COLO829 (cell line): ENCODE measurements around the gene GAL3ST1.
"Not testable (repeated sequence)": the region's sequence is repeated elsewhere in the genome, so short reads cannot be mapped to it uniquely, and the experiment has no call there.

ENCODE experiments used
- DNase-seq: peaks from one replicate; pipeline ENCODE4 v3.0.0; 2012; ENCODE audit warnings: low spot score

The GAL3ST1 gene

DNA sequence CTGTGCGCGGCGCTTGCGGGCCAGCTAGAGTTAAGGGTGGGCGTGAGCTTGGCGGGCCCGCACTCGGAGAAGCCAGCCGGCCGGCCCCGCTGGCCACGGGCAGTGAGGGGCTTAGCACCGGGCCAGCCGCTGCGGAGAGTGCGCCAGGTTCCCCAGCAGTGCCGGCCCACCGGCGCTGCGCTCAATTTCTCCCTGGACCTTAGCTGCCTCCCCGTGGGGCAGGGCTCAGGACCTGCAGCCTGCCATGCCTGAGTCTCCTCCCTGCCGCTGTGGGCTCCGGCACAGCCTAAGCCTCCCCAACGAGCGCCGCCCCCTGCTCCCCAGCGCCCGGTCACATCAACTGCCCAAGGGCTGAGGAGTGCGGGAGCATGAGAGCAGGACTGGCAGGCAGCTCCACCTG lies 22.4 kb upstream of the GAL3ST1 start:
- no peak for DNase-seq

DNA sequence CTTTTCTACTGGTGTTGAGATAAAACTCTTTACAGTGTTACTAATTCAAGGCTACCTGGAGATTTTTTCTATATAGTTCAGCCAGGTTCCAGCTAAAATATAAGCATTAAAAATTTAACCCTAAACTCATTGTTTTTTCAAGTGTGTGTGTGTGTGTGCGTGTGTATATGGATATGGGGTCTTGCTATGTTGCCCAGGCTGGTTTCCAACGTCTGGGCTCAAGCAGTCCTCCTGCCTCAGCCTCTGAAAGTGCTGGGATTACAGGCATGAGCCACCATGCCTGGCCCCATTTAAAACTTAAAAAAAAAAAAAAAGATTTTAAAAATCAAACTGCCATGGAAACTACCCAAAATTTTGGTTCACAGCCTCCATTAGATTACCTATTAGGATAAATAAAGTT lies 21.7 kb upstream of the GAL3ST1 start:
- DNase-seq, result no peak

DNA sequence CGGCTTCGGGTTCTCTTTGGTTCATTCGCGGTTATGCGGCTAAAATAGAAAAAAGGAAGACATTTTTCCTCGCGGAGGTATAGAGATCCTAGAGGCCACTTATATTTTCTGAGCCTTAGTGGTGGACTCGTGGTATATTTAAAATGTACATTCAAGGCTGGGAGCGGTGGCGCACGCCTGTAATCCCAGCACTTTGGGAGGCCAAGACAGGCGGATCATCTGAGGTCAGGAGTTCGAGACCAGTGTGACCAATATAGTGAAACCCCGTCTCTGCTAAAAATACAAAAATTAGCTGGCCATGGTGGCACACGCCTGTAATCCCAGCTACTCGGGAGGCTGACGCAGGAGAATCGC lies 17.9 kb upstream of the GAL3ST1 start:
- DNase-seq, result not testable (repeated sequence)

DNA sequence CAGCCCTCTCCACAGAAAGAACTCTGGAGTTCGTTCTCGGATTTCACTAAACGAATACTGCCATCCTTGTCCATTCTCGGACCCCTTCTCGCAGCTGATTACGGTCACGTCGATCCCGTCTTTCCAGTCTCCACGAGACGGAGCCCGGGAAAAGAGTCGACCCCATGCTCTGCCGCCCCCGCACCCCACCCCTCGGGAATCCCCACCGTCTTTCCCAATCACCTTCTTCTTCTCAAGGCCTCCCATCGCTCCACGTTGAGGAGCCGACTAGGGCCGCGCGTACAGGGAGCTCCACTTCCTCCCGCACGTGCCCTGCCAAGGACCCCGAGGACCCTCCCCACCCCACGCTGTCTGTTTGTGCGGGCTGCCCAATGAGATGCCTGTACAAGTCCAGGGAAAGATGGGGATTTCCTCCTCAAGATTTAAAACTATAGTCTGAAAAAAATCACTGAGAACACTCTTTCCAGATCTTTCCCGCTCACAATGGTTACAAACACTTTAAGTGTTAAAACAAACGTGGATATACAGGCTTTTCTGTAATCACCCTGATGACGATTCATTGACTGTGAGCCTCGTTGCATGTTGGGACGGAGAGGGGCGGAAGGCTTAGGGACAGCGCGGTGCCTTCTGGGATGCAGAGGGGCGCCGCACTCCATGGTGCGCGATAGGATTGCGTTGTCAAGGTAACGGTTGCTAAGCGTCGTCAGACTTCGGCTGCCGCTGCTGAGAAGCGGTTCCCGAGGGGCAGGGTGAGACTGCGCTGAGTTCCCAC lies 17.3 kb upstream of the GAL3ST1 start, which contains the start of gene PES1:
TSS of gene PES1 (minus strand) at position 323 of the 772 bp plus-strand sequence. CDS start at position 246, 77 bp downstream.
- DNase-seq, result peak; percentile 99

DNA sequence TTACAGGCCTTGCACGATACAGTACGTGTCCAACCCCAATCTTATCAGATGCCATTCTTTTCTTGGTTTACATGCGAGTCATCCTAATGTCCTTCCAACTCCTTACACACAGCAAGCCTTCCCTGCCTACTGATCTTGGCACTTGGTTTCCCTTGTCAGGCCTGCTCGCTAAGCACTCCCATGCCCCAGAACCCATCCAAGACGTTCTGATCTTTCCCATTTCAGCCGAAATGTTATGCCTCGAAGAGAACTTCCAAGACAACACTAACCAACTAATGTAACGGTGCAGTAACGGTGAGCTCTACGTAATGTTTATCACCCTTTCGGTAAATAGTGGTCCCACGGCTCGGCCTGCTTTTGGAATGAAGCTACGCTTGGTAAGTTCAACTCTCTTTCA lies 16.7 kb upstream of the GAL3ST1 start:
- DNase-seq, result no peak

DNA sequence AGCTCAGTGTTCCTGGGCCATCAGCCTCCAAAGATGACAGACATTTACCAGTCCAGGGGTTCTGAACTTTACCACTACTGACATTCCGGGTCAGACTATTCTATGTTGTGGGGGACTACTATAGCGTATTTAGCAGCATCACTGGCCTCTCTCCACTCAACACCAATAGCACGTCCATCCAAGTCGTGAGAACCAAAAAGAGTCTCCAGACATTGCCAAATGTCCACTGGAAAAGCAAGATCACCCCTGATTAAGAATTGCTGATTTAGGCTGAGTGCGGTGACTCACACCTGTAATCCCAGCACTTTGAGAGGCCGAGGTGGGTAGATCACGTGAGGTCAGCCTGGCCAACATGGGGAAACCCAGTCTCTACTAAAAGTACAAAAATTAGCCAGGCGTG lies 11.9 kb upstream of the GAL3ST1 start:
- no peak for DNase-seq

DNA sequence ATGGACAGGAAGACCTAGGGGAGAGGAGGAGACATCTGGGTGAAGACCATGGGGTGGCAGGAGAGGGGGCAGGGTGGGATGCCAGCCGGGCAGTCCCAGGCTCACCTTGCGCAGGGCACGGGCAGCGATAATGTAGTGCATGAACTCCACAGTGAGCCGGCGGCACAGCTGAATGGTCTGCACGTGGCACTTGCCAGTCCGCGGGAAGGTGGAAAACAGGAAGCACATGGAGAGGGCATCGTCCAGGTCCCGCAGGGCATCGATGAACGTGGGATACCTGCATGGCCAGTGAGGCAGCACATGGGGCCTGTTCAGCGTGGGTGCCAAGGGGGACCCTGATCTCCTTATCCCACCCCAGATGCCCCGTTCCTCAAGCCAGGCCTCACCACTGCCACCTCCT lies 10.0 kb upstream of the GAL3ST1 start:
- DNase-seq, result no peak

DNA sequence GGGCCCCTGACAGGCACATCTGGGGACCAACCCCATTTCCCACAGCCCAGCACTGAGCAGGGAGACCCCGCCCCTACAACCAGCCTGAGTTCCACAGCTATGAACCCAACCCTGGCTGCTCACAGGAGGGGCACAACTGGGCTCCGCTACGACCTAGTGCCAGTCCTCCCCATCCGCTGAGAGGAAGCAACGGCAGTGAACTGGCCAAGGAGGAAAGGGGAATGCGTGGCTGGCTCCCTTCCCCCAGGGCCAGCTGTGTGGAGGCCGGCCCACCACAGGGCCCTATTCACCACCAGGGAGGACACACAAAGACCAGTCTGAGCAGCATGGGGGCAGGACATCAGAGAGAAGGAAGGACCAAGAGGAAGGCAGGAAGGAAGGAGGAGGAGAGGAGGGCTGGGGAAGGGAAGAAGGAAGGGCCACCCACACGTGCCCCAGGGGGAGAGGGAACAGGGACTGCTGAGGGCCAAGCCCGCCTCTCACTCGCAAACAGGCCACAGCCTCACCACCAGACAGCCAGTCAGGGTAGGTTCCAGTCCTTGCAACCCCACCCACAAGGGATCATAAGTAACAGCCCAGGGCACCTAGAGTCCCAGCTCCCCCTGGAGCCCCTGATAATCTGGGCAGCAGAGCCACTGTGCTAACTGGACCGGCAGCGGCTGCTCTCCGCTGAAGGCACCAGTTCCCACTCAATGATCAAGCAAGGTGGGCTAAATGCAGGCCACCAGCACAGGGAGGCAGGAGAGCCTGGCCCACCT lies 8.5 kb upstream of the GAL3ST1 start:
- peak; percentile 86 for DNase-seq

DNA sequence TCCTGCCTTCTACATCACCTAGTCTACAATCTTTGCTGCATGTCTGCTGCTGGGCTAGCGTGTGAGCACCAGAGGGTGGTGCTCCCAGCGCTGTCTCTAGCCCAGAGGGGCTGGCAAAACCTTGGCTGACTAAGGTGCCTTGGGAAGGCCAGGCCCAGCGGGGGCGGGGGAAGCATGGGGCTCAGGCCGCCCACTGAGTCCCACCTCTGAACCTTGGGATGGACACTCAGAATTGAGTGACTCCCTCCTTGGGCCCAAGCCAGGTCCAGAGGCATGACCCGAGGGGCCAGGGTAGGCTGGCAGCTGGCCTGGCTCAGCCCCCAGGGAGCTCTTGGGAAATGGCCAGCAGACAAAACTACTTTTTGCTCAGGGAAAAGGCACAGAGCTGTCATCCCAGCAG lies 7.6 kb upstream of the GAL3ST1 start:
- no peak for DNase-seq

DNA sequence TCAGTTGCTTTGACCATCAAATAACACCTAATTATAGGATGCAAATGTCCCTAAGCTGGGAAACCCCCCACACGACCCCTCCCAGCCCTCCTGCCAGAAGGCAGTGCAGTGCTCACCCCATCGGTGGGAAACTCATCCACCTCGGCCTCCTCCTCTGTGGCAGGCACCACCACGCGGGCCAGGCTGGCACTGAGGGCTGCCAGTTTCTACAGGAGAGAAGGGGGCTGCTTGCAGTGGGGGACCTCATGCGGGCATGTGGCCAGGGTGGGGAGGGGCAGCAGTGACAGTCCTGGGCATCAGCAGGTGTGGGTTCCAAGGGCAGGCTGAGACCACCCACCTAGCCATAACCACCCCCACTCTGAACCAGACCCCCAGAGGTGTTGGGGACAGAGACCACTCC lies 6.4 kb upstream of the GAL3ST1 start:
- no peak for DNase-seq

DNA sequence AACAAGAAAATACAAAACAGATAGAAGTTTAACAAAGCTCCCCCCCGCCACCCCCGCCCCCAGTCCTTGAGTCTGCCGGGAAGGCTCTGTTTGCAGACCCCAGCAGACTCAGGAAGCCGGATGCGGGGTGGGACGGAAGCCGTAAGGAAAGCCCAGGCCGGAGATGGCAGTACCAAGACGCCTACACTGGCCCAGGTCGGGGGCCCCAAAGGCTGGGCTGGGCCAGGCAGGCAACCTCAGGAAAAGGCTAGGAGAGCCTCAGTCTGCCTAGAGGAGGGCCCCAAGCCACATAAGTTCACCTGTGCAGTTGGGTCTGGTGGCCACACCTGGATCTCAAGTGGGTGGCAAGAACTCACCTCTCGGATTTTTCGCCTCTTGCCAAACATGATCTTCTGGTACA lies 4.0 kb upstream of the GAL3ST1 start:
- no peak for DNase-seq

DNA sequence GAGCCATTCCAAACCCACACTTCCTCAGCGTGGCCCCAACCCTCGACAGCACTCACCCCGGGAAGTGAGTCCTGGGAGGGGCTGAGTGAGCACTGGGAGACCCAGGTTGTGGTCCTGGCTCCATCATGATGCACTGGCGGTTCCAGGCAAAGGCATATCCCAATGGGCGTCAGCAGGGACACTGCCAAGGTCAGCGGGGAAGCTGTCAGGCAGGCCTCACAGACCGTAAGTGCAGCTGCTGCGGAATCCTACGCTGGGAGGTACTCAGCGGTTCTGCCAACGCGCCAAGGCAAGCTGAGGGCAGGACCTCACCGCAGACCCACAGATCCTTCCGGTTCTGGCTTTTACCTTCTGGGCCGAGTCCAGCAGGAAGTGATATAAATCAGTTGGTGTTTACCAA lies 1.4 kb upstream of the GAL3ST1 start:
- no peak for DNase-seq

DNA sequence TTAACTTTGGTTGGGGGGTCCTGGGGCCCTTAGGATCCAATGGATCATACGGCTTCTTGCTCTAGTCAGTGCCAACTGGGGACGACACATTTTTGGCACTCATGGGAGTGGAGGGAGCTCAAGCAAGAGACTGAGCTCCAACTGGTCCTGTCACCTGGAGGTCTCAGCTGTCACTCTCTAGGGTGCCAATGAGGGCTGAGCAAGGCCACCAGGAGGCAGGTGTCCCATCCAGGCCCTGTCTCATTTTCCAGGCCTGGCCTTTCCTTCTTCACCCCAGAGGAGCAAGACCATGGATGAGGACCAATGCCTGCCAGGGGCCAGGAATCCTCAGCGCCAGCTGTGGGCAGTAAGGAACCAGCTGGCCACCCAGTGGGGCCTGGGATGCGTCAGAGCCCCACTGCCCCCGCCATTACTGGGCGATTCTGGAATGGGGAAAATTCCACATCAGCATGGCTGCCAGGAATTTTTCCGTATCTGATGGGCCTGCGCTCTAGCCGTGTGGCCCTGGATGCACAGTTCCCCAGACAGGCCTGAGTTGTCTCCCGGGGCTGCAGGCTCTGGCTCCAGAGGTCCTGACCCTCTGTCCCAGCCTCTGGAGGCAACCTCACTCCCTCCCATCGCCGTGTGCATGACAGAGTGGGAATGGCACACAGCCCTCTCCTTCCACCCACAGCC lies 669 bp upstream of the GAL3ST1 start:
- DNase-seq, result no peak

DNA sequence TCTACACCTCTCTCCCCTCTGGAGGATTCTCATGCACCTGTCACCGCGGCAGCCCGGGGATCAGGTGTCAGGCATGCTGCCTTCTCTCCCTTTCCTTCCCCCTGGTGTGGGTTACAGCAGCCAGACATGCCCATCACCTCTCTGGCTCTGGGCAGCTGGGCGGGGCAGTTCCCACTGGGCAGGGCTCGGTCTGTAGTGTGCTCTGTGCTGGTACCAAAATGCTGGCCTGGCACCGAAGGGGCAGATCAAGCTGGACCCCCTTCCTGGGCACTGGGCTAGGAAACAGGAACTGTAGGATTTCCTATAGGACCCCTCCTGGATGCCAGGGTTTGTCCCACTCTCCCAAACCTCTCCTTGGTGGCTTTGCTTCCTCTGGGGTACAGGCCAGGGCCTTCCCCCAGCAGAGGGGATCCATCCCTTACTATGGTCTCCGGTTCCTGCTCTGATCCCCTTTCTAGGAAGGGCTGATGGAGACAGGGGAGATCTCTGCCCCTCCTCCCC lies 821 bp downstream of the GAL3ST1 start:
- no peak for DNase-seq

DNA sequence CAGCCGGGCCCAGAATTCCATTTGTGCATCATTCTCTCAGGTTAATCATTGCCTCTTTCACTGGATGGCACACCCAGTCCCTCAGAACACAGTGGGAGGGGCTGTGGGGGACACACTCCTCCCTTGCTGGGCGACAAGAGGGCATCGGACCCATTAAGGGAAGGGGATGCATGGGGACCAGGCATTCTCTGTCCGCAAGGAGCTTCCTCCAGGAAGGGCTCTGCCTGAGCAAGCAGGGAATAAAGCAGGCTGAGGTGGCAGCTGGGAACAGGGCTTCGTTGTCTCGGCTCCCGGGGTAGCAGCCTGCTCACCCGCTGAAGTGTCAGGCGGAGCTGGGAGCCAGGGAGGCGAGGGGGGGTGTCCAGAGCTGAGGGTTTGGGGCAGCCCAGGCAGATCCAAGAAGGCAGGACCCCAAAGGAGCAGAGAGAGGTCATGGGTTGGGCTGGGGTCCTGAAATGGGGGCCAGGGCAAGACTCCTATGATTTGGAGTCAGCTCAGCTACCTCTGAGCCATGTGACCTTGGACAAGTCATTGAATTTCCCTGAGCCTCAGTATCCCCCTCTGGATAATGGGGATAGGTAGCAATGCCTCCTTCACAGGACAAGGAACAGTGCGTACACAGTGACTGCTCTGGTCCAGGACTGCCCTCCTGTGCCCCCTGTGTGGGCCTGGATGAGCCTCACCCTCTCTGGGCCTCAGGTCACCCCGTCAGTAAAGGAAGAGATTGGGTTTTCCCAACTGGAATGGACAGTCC lies 1.4 kb downstream of the GAL3ST1 start:
- DNase-seq, result no peak

DNA sequence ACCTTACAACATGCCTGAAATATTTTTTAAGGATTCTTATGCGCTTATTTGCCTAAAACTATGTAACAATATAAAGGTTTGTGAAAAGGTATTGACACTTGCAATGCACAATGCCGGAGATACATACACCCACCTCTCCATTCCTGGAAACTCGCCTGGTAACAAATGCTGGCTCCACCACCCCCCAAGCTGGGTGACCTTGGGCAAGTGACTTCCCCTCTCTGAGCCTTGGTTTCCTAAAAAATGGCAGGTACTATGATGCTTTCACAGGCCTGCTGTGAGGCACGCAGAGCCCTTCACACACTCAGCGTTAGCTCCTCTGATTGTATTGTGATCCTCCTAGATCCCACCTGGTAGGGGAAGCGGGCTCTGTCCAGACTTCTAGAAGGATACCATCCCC lies 2.3 kb downstream of the GAL3ST1 start:
- no peak for DNase-seq

DNA sequence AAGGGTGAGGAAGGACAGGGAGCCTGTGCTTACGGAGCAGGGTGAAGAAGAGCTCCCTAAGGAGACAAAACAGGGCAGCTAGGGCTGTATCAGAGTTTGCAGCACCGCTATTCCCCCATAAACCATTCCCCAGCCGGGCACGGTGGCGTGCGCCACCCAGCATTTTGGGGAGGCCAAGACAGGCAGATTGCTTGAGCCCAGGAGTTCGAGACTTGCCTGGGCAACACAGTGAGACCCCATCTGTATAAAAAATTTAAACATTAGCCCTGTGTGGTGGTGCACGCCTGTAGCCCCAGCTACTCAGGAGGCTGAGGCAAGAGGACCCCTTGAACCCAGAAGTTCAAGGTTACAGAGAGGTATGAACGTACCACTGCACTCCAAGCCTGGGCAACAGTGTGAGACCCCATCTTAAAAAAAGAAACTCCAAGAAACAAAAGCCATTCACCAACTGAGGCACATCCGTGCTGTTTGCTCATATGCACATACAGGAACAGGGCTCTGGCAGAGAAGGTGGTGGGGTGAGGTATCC lies 4.7 kb downstream of the GAL3ST1 start:
- no peak for DNase-seq

DNA sequence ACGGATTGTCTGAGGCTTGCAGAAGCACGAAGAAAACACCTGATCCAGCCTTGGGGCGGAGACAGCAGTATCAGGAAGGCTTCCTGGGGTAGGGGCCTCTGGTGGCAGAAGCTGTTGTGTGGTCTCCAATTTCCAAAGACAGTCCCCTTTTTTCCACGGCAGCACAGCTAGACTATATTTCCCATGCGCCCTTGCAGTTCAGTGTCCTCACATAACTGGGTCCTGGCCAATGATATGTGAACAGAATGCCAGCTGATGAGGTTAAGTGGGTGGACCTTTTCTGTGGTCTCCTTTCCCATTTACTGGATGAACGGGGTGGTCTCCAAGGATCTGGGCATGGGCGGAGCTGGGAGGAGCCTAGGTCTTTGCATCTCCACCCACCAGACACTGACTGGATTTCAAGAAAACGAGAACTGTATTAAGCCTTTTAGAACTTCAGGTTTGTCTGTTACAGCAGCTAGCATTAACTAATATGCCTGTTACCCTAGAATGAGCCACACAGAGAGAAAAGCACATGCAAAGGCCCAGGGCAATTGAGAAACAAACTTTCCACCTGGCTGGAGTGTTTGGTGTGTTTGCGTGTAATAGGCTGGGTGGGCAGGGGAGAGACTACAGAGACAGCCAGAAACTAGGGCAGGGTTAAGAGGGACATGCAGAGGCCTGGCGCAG lies 6.2 kb downstream of the GAL3ST1 start:
- DNase-seq, result no peak

DNA sequence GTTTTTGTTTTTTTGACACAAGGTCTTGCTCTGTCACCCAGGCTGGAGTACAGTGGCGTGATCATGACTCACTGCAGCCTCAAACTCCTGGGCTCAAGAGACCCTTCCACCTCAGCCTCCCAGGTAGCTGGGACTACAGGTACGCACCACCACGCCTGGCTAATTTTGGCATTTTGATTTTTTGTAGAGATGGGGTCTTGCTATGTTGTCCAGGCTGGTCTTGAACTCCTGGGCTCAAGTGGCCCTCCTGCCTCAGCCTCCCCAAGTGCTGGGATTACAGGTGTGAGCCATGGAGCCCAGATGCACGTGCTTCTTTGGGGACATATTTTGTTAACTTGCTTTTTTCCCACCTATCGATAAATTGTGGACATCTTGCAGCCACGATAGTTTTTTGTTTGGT lies 7.2 kb downstream of the GAL3ST1 start:
- not testable (repeated sequence) for DNase-seq

DNA sequence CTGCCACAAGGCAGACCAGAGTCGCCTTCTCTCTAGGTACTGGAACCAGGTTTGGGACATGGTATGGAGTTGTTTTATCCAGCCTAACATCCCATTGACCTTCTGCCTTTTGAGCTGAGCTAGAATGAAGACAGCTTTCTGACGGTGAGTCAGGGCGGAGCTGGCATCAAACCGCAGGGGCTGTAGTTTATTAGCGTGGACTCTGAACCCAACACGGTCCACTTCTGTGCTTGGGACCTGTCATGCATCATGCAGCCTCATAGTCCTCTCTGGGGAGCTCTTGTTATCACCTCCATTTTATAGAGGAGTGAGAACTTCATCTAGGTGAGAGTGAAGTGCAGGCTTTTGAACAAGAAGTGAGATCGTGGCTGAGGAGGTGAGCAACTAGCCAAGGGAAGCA lies 8.3 kb downstream of the GAL3ST1 start:
- no peak for DNase-seq

DNA sequence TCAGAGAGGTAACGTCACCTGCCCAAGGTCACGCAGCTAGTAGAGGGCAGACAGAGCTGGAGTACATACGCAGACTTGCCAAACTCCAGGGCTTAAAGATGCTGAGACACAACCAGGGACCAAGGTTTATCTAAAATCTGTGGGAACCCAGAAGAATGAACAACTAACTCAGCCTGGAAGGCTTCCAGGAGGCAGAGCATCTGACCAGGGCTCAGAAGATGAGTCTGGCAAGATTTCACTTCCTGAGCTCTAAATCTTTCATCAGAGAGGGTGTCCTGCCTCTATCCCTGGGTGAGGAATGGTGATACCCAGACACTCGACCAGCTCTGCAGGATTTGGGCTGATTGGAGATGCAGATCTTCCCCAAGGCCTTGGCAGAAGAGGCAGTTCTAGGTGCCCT lies 9.1 kb downstream of the GAL3ST1 start:
- no peak for DNase-seq
